ENCODE data around the gene TAF1L.
A peak's percentile ranks its signal among the peaks of the same experiment; 100 is the strongest.

The TAF1L gene

DNA sequence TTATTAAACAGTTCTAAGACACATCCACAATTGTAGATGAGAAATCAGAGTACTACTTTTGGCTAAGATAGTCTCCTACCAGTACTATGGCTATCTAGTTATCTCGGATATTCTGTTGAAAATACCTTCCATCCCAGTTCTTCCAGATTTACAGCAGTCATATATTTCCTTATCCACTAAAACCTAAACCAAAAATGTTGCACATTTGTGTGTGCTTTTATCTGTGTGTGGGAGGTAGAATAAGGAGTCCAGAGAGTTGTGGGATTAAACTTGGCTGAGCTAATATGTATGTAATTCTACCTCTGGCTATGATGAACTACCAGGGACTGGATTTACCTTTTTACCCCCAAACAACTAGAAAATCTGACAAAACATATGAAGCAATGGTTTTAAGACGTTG lies 45.0 kb downstream of the TAF1L start:
- DNase-seq: no peak

DNA sequence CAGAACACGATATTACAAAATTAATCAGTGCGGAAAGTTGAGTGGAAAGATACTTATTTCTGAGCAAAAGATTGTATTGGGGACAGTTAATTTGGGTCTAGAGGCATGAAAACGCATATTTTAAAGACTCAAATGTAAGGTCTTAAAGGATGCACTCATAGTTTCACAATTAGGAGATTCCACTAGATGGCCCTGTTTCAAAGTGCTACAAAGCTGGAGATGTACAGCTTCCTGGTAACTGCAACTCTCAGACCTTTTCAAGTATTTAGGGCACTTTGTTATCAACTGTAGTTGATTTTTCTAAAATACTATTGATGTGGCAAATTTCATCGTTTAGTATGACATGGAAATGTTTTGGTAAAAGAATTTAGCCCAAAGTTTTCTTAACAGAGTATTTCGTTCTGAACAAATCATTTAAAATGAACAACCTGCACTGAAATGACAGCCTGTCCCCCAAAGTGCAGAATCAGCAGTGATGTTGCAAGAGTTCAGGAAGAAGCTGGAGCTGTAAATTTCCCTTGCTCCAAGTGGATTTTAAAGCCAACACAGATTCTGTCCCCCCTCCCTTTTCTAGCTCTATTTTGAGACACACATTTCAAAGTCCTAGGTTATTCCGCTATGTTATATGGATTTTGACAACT lies 46.3 kb downstream of the TAF1L start:
- peak; percentile 31 for DNase-seq

DNA sequence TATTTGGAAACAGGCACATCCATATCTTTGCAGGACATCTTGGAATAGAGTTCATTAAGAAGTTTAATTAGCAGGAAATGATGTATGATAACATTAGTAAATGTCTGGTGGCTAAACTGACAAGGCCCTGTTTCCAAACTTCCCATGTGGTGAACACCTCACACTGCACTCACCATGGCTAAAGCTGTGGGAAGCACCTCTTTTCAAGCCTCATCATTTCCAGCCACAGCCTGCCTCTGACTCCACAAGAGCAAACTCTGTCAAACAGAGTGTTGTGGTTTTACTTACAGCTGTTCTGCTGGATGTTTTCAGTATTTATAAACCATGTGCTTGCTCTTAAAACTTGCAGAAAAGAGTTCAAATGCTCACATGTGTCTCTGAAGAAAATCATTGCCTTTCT lies 47.6 kb downstream of the TAF1L start:
- no peak for DNase-seq

DNA sequence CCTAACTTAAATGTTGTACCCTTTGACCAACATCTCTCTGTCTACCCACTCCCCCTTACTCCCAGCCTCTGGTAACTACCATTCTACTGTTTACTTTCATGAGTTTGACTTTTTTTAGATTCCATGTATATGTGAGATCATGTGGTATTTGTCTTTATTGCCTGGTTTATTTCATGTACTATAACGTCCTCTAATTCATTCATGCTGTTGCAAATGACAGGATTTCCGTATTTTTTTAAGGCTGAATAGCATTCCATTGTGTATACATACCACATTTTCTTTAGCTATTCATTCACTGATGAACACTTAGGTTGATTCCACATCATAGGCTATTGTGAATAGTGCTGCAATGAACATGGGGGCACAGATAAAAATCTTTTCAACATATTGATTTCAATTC lies 50.7 kb downstream of the TAF1L start:
- DNase-seq: no peak

DNA sequence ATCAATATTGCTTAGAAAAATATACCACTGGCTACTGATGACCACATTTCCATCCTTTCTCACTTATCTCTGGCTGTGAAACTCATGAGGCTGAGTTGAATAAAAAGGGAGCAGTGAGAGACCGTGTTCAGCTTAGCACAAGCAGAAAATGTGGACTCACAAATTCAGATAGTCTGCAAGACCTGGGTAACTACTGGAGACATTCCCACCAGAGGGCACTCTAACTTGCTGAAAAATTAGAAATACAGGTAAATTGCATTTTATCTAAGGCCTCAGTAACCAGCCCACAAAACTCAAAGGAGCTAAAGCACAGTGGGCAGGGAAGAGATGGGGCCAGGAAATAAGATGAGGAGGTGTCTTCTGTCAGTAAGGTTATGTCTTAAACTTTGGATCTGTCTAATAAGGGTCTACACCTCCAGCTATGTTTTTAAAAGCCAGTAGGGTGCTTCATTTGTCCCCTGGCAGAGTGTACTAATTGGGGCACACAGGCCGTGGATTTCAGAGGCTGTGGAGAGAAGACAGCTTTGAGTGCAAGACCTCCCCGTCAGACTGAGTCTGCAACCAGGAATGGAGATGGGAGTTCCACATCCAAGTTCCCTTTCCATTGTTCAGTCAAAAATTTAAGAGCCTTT lies 53.8 kb downstream of the TAF1L start:
- DNase-seq: peak; percentile 57

DNA sequence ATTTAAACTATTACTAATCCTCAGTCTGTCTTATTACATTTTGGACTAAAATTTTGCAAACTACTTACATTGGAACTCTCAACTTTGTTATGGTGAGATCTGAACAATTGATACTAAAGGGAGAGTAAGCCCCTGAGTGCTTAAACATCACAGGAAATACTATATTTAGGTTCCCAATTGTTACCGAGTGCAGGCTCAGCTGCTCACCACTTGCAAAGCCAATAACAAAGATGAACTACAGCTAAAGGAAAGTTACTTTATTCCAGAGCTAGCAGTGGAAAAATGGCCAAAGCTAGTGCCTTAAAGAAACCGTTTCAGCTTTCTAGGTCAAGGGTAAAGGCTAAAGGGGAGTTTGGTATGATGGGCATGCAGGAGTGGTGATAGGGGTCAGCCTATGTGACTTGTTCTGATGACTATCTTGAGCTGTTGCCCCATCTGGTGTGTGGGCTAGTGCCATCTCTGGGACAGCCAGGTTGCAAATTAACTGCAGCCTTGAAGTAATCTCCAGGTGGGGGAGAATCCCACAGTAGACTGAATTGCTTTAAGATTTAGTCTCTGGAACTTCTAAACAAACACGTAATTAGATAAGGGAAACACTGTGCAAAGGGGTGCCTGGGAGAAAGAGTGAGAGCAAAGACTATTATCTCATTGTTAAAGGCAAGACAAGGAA lies 54.7 kb downstream of the TAF1L start:
- no peak for DNase-seq

DNA sequence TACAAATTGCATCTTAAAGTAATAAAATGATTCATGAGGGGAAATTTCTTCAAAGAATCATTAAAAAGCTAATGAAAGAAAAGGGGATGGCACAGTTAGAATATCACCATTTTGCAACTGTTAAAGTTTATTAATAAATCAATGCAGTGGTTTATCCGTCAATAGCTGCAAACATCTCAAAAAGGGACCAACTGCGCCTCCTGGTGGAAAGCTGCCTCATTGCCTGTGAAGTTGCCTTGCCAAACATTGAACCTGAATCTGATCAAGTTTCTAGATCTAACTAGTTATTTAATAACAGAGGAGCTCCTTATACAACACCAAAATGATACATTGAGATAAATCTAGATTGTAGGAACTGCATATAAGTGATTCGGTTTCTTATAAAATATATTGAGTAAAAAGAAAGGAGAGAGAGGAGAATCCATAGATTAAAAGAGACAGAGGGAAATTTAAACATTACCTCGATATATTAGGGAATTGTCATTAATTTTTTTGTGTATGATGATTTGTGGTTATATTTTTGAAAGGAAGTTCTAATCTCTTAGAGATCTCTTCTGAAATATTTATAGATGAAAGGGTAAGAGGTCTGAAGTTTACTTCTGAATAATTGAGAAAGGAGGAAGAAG lies 55.6 kb downstream of the TAF1L start:
- peak; percentile 84 for DNase-seq

Data from CD4-positive, alpha-beta T cell treated with Interleukin-17A for 1 hour (primary cell).